WERI-Rb-1 (cell line): ENCODE results near the gene KRTAP10-2.

Source experiments
- DNase-seq: peaks from one replicate; pipeline ENCODE4 v3.0.0-alpha.2; 2020
- H3K27ac ChIP-seq: fragments of 250-450 bp; sonication (Bioruptor Pico); 2 replicates; pipeline ENCODE4 v1.5.1; 2020; ENCODE audit warnings: mild to moderate bottlenecking, moderate library complexity
- H3K27me3 ChIP-seq: fragments of 250-450 bp; sonication (Bioruptor Pico); 2 replicates; pipeline ENCODE4 v1.5.1; 2021; ENCODE audit warnings: mild to moderate bottlenecking, low read depth, moderate library complexity; ENCODE audit not compliant: insufficient read depth, severe bottlenecking
- H3K36me3 ChIP-seq: fragments of 250-450 bp; sonication (Bioruptor Pico); 2 replicates; pipeline ENCODE4 v1.5.1; 2020; ENCODE audit warnings: mild to moderate bottlenecking, moderate library complexity
- H3K4me3 ChIP-seq: 2 replicates; pipeline ENCODE4 v1.5.1; 2011; ENCODE audit warnings: low read depth, mild to moderate bottlenecking, control low read depth, low read length
- H3K9me3 ChIP-seq: fragments of 250-450 bp; sonication (Bioruptor Pico); 2 replicates; pipeline ENCODE4 v1.5.1; 2021; ENCODE audit warnings: mild to moderate bottlenecking, moderate library complexity; ENCODE audit not compliant: severe bottlenecking
- TF ChIP-seq, protein P1 (sequence below): IDR thresholded peaks from 2 replicates; pipeline ENCODE4 v1.5.1; 2011; ENCODE audit warnings: low read depth, mild to moderate bottlenecking, control low read depth, inconsistent platforms, low read length

KRTAP10-2 gene

DNA sequence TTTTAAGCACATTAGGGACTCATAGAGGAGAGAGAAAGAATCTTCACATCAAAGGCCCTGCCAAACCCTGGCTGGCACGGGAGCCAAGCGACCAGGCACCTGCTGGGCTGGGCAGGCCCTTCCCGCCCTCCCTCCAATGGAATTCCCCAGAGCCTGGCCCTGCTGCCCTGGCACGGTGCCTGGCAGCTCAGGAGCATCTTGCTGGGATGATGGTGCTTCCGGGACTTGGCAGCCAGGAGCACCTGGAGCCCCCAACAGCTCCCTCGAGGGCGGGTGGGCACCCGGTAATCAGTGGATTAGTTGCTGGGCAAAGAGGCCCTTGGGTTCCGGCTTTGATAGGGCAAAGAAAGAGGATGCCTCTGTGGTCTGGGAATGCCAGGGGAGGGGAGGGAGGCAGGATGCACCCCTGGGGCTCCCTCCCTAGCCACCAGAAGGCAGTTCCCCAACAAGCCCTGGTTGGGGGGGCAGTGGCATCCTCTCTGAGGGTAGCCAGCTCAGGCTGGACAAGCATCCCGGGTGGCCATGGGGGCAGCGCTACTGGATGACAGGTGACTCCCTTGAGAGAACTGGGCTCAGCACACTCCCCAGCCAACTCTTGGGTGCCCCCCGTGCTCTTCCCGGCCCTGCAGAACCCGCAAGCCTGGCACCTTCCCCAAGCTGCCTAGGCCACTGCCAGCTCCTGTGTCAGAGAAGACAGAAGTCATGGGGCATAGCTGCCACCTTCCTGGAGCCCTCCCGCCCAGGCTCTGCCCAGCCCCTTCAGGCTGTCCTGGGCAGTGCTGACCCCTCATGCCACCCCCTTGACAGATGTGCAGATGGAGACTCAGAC, 37.7 kb downstream of the KRTAP10-2 start:
- Histone ChIP-seq H3K9me3 (peaks cover 7% of the 10 kb centered on the region), H3K27ac (no peak overlapping the region), H3K36me3 (no peaks in the 10 kb centered on the region), H3K4me3 (no peak overlapping the region), H3K27me3 (no peaks in the 10 kb centered on the region)
- DNase-seq: no peak
- TF ChIP-seq, protein P1, sequence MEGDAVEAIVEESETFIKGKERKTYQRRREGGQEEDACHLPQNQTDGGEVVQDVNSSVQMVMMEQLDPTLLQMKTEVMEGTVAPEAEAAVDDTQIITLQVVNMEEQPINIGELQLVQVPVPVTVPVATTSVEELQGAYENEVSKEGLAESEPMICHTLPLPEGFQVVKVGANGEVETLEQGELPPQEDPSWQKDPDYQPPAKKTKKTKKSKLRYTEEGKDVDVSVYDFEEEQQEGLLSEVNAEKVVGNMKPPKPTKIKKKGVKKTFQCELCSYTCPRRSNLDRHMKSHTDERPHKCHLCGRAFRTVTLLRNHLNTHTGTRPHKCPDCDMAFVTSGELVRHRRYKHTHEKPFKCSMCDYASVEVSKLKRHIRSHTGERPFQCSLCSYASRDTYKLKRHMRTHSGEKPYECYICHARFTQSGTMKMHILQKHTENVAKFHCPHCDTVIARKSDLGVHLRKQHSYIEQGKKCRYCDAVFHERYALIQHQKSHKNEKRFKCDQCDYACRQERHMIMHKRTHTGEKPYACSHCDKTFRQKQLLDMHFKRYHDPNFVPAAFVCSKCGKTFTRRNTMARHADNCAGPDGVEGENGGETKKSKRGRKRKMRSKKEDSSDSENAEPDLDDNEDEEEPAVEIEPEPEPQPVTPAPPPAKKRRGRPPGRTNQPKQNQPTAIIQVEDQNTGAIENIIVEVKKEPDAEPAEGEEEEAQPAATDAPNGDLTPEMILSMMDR: no peak

GRCh38 chr21:44512496-44513388, 38.6 kb downstream of the KRTAP10-2 start:
- no peak for DNase-seq
- no peaks in the 10 kb centered on the region for H3K27me3 ChIP-seq
- H3K9me3 ChIP-seq: peaks cover 6% of the 10 kb centered on the region
- H3K27ac ChIP-seq: no peak overlapping the region
- TF ChIP-seq, protein P1: no peak
- no peak overlapping the region for H3K4me3 ChIP-seq
- H3K36me3 ChIP-seq: no peaks in the 10 kb centered on the region

DNA sequence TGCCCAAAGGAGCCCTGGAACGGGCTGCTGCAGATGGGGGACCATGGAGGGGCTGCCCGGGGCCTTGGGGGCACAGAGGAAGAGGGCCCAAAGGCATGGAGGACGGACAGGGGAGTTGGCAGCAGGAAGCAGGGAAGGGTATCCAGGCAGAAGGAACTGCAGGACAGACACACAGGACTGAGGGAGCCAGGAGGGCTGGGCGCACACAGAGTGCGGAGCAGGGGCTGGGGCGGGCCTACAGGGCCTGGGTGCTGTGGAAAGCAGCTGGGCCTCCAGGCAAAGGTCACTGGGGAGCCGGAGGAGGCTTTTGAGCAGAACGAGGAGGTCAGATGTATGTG, 39.4 kb downstream of the KRTAP10-2 start:
- Histone ChIP-seq H3K4me3 (no peak overlapping the region), H3K9me3 (no peaks in the 10 kb centered on the region), H3K36me3 (no peaks in the 10 kb centered on the region), H3K27me3 (no peaks in the 10 kb centered on the region), H3K27ac (no peak overlapping the region)
- TF ChIP-seq, protein P1: no peak
- no peak for DNase-seq

DNA sequence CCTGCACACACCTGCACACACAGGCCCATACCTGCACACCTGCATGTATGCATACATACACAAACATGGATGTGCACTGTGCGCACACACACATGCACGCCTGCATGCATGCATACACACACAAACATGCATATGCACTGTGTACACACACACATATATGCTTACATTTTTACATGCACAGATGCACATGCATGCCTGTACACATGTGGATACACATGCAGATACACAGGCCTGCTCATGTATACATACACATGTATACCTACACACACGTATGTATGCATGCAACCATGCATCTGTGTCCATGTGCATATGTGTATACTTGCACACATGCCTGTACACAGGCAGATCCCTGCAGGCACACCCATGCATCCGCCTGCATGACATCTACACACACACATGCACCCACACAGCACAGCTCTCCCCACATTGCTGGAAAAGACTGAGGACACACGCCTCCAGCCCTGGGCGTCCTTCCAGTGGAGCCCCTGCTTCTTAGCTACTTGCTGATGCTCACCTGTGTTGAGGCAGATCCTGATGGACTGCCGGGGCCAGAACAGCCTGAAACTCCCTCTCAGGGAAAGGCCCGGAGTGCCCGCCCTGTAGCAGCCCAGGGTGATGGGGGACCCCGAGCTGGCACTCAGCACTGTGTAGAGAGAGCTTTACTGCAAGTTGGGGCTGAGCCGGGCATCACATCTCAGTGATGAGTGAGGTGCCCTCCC, 39.9 kb downstream of the KRTAP10-2 start:
- Histone ChIP-seq H3K27me3 (no peaks in the 10 kb centered on the region), H3K36me3 (no peaks in the 10 kb centered on the region), H3K27ac (no peak overlapping the region), H3K4me3 (no peak overlapping the region), H3K9me3 (no peaks in the 10 kb centered on the region)
- TF ChIP-seq, protein P1: no peak
- no peak for DNase-seq

- Histone ChIP-seq H3K4me3 (peak overlapping the region; percentile 50), H3K27me3 (no peaks in the 10 kb centered on the region), H3K36me3 (no peaks in the 10 kb centered on the region), H3K27ac (peak overlapping the region; percentile 12), H3K9me3 (no peaks in the 10 kb centered on the region)
- DNase-seq: peak; percentile 90
- TF ChIP-seq, protein P1: peak; percentile 97
Observed at GRCh38 chr21:44510508-44511218, 40.6 kb downstream of the KRTAP10-2 start.
